ENCODE data around the gene SLC32A1.

The SLC32A1 gene

DNA sequence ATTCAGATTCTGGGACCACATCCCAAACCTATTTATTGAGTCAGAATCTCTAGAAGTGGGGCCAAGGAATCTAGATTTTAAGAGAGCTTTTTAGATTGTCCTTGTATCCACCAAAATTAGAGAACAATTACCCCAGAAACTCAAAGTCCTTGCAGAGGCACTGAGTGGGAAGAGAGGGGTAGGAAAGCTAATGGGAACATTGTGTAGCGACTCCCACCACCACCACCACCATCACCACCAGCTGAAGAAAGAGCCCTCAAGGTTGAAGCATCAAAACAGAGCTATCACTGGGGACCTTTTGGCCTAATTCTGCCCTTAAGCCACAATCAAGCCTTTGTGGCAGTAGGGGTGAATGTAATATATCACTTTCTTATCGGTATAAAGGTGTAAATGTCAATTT, 39.0 kb upstream of the SLC32A1 start:
- H3K79me2 ChIP-seq, result no peaks in the 10 kb centered on the region
- no peak overlapping the region for H2AFZ ChIP-seq
- H3K27me3 ChIP-seq (ENCODE audit: control insufficient read depth, insufficient read depth, low read length), result no peaks in the 10 kb centered on the region
- H3K9me3 ChIP-seq (ENCODE audit: control insufficient read depth, low read length), result no peaks in the 10 kb centered on the region
- no peak overlapping the region for H3K4me3 ChIP-seq (ENCODE audit: low read depth, low read length)
- H3K27ac ChIP-seq, result no peak overlapping the region
- TF ChIP-seq, protein P1, sequence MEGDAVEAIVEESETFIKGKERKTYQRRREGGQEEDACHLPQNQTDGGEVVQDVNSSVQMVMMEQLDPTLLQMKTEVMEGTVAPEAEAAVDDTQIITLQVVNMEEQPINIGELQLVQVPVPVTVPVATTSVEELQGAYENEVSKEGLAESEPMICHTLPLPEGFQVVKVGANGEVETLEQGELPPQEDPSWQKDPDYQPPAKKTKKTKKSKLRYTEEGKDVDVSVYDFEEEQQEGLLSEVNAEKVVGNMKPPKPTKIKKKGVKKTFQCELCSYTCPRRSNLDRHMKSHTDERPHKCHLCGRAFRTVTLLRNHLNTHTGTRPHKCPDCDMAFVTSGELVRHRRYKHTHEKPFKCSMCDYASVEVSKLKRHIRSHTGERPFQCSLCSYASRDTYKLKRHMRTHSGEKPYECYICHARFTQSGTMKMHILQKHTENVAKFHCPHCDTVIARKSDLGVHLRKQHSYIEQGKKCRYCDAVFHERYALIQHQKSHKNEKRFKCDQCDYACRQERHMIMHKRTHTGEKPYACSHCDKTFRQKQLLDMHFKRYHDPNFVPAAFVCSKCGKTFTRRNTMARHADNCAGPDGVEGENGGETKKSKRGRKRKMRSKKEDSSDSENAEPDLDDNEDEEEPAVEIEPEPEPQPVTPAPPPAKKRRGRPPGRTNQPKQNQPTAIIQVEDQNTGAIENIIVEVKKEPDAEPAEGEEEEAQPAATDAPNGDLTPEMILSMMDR (IDR thresholded peaks at IDR 0.05), result no peak
- H3K9ac ChIP-seq, result no peak overlapping the region
- H3K36me3 ChIP-seq (ENCODE audit: control insufficient read depth, insufficient read depth, low read length), result no peaks in the 10 kb centered on the region
- H3K4me2 ChIP-seq (ENCODE audit: low read length), result no peak overlapping the region
- no peaks in the 10 kb centered on the region for H3K4me1 ChIP-seq

DNA sequence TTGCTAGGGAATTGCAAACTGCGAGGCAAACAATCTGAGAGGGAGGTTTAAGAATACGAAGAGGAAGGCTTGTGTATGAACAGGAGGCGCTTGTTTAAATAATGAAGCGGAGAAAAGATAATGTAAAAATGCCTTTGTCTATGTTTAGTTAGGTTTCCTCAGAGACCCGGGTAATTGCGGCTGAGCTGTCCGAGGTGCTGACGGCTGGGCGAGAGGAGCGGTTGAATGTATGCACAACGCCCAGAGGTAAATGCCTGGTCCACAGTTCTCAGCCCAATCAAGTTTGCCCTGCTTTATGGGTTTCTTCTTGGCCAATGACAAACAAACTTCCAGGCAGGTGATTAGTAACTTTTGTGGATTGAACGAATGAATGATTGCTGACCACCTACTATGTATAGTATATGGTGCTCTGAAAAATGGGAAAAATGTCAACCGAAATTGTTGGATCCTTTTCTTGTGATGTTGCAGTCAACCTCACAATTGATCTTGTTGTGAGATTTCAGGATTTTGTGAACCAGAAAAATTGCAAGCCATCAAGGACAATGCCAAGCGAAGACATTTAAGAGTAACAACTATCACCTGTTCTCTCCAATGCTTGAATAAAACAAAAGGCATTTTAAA, 38.3 kb upstream of the SLC32A1 start:
- H3K4me1 ChIP-seq, result no peaks in the 10 kb centered on the region
- no peak overlapping the region for H3K9ac ChIP-seq
- H3K27me3 ChIP-seq (ENCODE audit: control insufficient read depth, insufficient read depth, low read length), result no peaks in the 10 kb centered on the region
- H3K4me3 ChIP-seq (ENCODE audit: low read depth, low read length), result no peak overlapping the region
- H3K27ac ChIP-seq, result no peak overlapping the region
- TF ChIP-seq, protein P1 (IDR thresholded peaks at IDR 0.05), result no peak
- no peak overlapping the region for H3K4me2 ChIP-seq (ENCODE audit: low read length)
- no peaks in the 10 kb centered on the region for H3K36me3 ChIP-seq (ENCODE audit: control insufficient read depth, insufficient read depth, low read length)
- no peak overlapping the region for H2AFZ ChIP-seq
- H3K79me2 ChIP-seq, result no peaks in the 10 kb centered on the region
- no peaks in the 10 kb centered on the region for H3K9me3 ChIP-seq (ENCODE audit: control insufficient read depth, low read length)

DNA sequence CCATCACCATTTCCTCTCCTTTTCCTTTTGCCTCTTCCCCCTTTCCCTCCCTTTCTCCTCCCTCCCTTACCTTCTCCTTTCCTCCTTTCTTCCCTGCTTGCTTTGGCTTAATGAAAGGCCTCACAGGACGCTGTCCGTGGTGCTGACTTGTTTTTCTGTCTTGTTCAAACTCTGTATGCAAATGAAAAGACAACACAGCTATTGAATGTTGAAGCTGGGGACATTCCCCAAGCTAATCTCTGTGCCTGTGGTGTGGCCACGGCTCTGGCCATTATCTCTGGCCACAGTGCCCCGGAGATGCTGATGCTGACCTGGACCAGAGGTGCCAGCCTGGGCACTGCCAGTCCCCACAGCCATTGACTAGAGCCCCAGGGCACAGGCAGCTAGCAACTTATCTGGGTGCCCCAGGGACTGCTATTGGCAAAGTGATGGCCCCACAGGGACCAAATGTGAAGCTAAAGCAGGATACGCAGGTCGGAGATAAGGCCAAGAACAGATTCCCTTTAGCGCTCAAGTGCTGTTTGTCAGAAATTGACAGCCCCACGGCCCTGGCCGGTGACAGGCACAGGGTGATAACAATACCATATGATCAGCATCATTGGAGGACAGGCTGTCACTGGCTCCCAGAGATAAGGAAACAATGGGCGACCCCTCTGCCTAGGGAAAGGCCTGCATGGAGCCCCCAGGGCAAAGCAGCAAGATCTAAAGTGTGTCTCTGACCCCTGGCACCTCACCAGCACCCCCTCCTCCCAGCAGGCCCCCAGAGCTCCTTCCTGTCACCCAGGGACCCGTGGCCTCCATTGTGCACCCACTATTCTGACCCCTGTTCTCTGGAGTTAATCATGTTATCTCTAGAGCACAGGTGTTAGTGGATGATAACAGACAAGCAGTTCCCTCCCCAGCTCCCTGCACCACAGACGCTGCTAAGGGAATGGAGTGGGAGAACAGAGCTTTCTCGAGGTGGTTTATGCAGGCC, 31.6 kb upstream of the SLC32A1 start:
- H3K9me3 ChIP-seq (ENCODE audit: control insufficient read depth, low read length), result no peaks in the 10 kb centered on the region
- no peak overlapping the region for H3K27ac ChIP-seq
- no peak overlapping the region for H3K9ac ChIP-seq
- no peak overlapping the region for H3K4me2 ChIP-seq (ENCODE audit: low read length)
- H3K36me3 ChIP-seq (ENCODE audit: control insufficient read depth, insufficient read depth, low read length), result no peaks in the 10 kb centered on the region
- H3K27me3 ChIP-seq (ENCODE audit: control insufficient read depth, insufficient read depth, low read length), result no peaks in the 10 kb centered on the region
- H2AFZ ChIP-seq, result no peak overlapping the region
- H3K4me1 ChIP-seq, result no peaks in the 10 kb centered on the region
- TF ChIP-seq, protein P1 (IDR thresholded peaks at IDR 0.05), result no peak
- H3K79me2 ChIP-seq, result no peaks in the 10 kb centered on the region
- H3K4me3 ChIP-seq (ENCODE audit: low read depth, low read length), result no peak overlapping the region

DNA sequence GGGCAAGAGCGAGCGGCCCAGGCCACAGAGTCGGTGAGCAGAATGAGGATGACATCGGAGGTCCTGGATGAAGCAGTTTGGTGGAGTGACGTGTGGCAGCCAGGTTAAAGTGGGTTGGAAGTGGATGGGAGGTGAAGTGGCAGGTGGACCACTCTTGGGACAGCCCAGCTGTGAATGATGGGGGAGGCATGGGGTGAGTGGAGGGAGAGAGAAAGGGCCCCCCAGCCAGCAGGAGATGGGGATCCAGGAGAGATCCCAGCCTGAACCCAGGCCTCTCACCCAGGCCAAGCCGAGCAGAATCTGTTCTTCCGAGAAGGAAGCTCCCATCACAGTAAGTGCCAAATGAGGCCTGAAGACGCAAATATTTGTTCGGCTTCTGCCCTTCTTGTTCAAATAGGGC, 27.0 kb upstream of the SLC32A1 start:
- Histone ChIP-seq H3K27ac (no peak overlapping the region), H3K4me3 (ENCODE audit: low read depth, low read length) (no peak overlapping the region), H2AFZ (no peak overlapping the region), H3K36me3 (ENCODE audit: control insufficient read depth, insufficient read depth, low read length) (no peaks in the 10 kb centered on the region), H3K9me3 (ENCODE audit: control insufficient read depth, low read length) (no peaks in the 10 kb centered on the region), H3K4me2 (ENCODE audit: low read length) (no peak overlapping the region), H3K27me3 (ENCODE audit: control insufficient read depth, insufficient read depth, low read length) (no peaks in the 10 kb centered on the region), H3K79me2 (no peaks in the 10 kb centered on the region), H3K9ac (no peak overlapping the region), H3K4me1 (no peaks in the 10 kb centered on the region)
- TF ChIP-seq, protein P1 (IDR thresholded peaks at IDR 0.05), result no peak

All from parathyroid adenoma (tissue), 2 donors.